Activated CD4-positive, alpha-beta T cell treated with anti-CD3 and anti-CD28 coated beads for 36 hours (primary cell): ENCODE data around the gene SLC66A1. TPM values are rescaled to one million over a fixed set of nuclear protein-coding genes. Genes with fewer than 3 reads are reported as not detected.

Experiments used
- ATAC-seq: fragments of 200-7000 bp; cut with Tn5 transposase; one replicate; pipeline ENCODE4 v1.10.0; 2021; ENCODE audit warnings: mild to moderate bottlenecking, moderate library complexity
- CTCF ChIA-PET: fragments of 350-600 bp; sonication (Branson Sonifier 250); formaldehyde crosslinking; loops from one replicate; lab custom pipeline; 2021; ENCODE audit warnings: antibody characterized with exemption; lab: Charles Lee
- POLR2A ChIA-PET: fragments of 350-600 bp; sonication (Branson Sonifier 250); formaldehyde crosslinking; loops from one replicate; lab custom pipeline; 2021; ENCODE audit warnings: antibody characterized with exemption, inconsistent platforms; lab: Charles Lee
- DNase-seq: peaks from one replicate; pipeline ENCODE4 v3.0.0-alpha.2; 2020
- H3K27ac Mint-ChIP-seq: one replicate; pipeline ENCODE4 v1.8.0; 2021; ENCODE audit warnings: mixed read lengths
- H3K27me3 Mint-ChIP-seq: one replicate; pipeline ENCODE4 v1.8.0; 2021; ENCODE audit warnings: mixed read lengths
- H3K36me3 Mint-ChIP-seq: one replicate; pipeline ENCODE4 v1.8.0; 2021; ENCODE audit warnings: low read depth, mixed read lengths
- H3K4me1 Mint-ChIP-seq: one replicate; pipeline ENCODE4 v1.8.0; 2021; ENCODE audit warnings: mixed read lengths
- H3K4me3 Mint-ChIP-seq: one replicate; pipeline ENCODE4 v1.8.0; 2021; ENCODE audit warnings: mild to moderate bottlenecking, moderate library complexity, mixed read lengths
- H3K9me3 Mint-ChIP-seq: one replicate; pipeline ENCODE4 v1.8.0; 2021; ENCODE audit warnings: low read depth, mixed read lengths
- intact Hi-C, 2 experiments: fragments of 100-400 bp; cut with DNase I in 1 of 2; cut with micrococcal nuclease in 1 of 2; formaldehyde crosslinking; loops; one replicate each; pipeline versions ENCODE4 v1.14.2 to v1.15.1; 2022 to 2024; cut with DNase I, micrococcal nuclease
- total RNA-seq, 2 experiments: library from RNA; stranded (reverse); gene quantifications; one replicate each; pipeline ENCODE4 v1.2.3, GENCODE V29; 2021

Gene SLC66A1
- total RNA-seq, 2 experiments from 2014 or later, result 5.9 to 6.5 TPM

GRCh38 chr1:19327301-19327700, 15.2 kb downstream of the SLC66A1 start:
- H3K36me3 Mint-ChIP-seq, result peaks cover 4% of the 10 kb centered on the region
- H3K27ac Mint-ChIP-seq, result no peak overlapping the region
- H3K4me3 Mint-ChIP-seq, result no peak overlapping the region
- DNase-seq, result no peak
- ATAC-seq, result no peak
- H3K4me1 Mint-ChIP-seq, result no peaks in the 10 kb centered on the region
- H3K9me3 Mint-ChIP-seq, result no peaks in the 10 kb centered on the region
- H3K27me3 Mint-ChIP-seq, result no peaks in the 10 kb centered on the region
- CTCF ChIA-PET, result no interaction called here
- POLR2A ChIA-PET, result no interaction called here
- intact Hi-C loops, result no loop called here

GRCh38 chr1:19327736-19328135, 15.6 kb downstream of the SLC66A1 start:
- peaks cover 4% of the 10 kb centered on the region for H3K36me3 Mint-ChIP-seq
- ChIA-PET POLR2A (no interaction called here), CTCF (no interaction called here)
- no peak for DNase-seq
- no peaks in the 10 kb centered on the region for H3K27me3 Mint-ChIP-seq
- ATAC-seq, result no peak
- no peak overlapping the region for H3K4me3 Mint-ChIP-seq
- intact Hi-C loops, result no loop called here
- H3K9me3 Mint-ChIP-seq, result no peaks in the 10 kb centered on the region
- no peak overlapping the region for H3K27ac Mint-ChIP-seq
- no peaks in the 10 kb centered on the region for H3K4me1 Mint-ChIP-seq

- intact Hi-C loops, result no loop called here
- ATAC-seq, result no peak
Measured at GRCh38 chr1:19328486-19328885, 16.4 kb downstream of the SLC66A1 start.

GRCh38 chr1:19329188-19329587, 17.1 kb downstream of the SLC66A1 start:
- CTCF ChIA-PET, result interaction anchor here (1.1 kb wide), 1 partner anchor 324 kb away, joined by 6 read pairs; no protein-coding TSS in a partner anchor
- Mint-ChIP-seq H3K27me3 (no peaks in the 10 kb centered on the region), H3K36me3 (peaks cover 2% of the 10 kb centered on the region), H3K4me1 (no peaks in the 10 kb centered on the region), H3K4me3 (no peak overlapping the region), H3K27ac (no peak overlapping the region), H3K9me3 (no peaks in the 10 kb centered on the region)
- intact Hi-C loops, result no loop called here
- no peak for DNase-seq
- POLR2A ChIA-PET, result no interaction called here
- ATAC-seq, result no peak

More at GRCh38 chr1:19328486-19328885, 16.4 kb downstream of the SLC66A1 start:
- ChIA-PET CTCF (no interaction called here), POLR2A (no interaction called here)
- peaks cover 2% of the 10 kb centered on the region for H3K36me3 Mint-ChIP-seq
- no peaks in the 10 kb centered on the region for H3K4me1 Mint-ChIP-seq
- no peak overlapping the region for H3K4me3 Mint-ChIP-seq
- no peaks in the 10 kb centered on the region for H3K27me3 Mint-ChIP-seq
- DNase-seq, result no peak
- no peak overlapping the region for H3K27ac Mint-ChIP-seq
- no peaks in the 10 kb centered on the region for H3K9me3 Mint-ChIP-seq

- ChIA-PET POLR2A (no interaction called here), CTCF (interaction anchor here (0.7 to 1.1 kb wide), 2 partner anchors 255 to 324 kb away, joined by 3 to 6 read pairs; no protein-coding TSS in a partner anchor)
- no peak overlapping the region for H3K27ac Mint-ChIP-seq
- ATAC-seq, result no peak
- DNase-seq, result no peak
- H3K4me1 Mint-ChIP-seq, result no peaks in the 10 kb centered on the region
- intact Hi-C loops, result no loop called here
- H3K4me3 Mint-ChIP-seq, result no peak overlapping the region
- no peaks in the 10 kb centered on the region for H3K9me3 Mint-ChIP-seq
- peaks cover 2% of the 10 kb centered on the region for H3K36me3 Mint-ChIP-seq
- no peaks in the 10 kb centered on the region for H3K27me3 Mint-ChIP-seq
Measured at GRCh38 chr1:19329611-19330010, 17.5 kb downstream of the SLC66A1 start.

GRCh38 chr1:19330449-19331135, 18.5 kb downstream of the SLC66A1 start:
- no peak overlapping the region for H3K4me3 Mint-ChIP-seq
- H3K9me3 Mint-ChIP-seq, result no peaks in the 10 kb centered on the region
- DNase-seq (no peak), ATAC-seq (no peak)
- no peaks in the 10 kb centered on the region for H3K27me3 Mint-ChIP-seq
- ChIA-PET POLR2A (no interaction called here), CTCF (interaction anchor here (0.7 to 1.1 kb wide), 4 partner anchors 11 to 404 kb away, joined by 3 to 6 read pairs (median 3); no protein-coding TSS in a partner anchor)
- no peak overlapping the region for H3K27ac Mint-ChIP-seq
- no peaks in the 10 kb centered on the region for H3K36me3 Mint-ChIP-seq
- intact Hi-C loops, result no loop called here
- peaks cover 3% of the 10 kb centered on the region for H3K4me1 Mint-ChIP-seq

- POLR2A ChIA-PET, result no interaction called here
- CTCF ChIA-PET, result interaction anchor here (0.7 to 1.1 kb wide), 2 partner anchors 10 to 405 kb away, joined by 3 read pairs; no protein-coding TSS in a partner anchor
Measured at GRCh38 chr1:19331262-19331878, 19.2 kb downstream of the SLC66A1 start.

GRCh38 chr1:19332832-19333231, 20.7 kb downstream of the SLC66A1 start:
- ATAC-seq, result no peak
- Mint-ChIP-seq H3K27me3 (no peaks in the 10 kb centered on the region), H3K27ac (no peak overlapping the region), H3K4me3 (no peak overlapping the region), H3K4me1 (peaks cover 23% of the 10 kb centered on the region), H3K36me3 (no peaks in the 10 kb centered on the region), H3K9me3 (no peaks in the 10 kb centered on the region)
- POLR2A ChIA-PET, result no interaction called here
- DNase-seq, result no peak
- CTCF ChIA-PET, result interaction anchor here (0.9 to 1.2 kb wide), 2 partner anchors 11 to 12 kb away, joined by 5 to 7 read pairs; no protein-coding TSS in a partner anchor
- intact Hi-C loops, result no loop called here

More at GRCh38 chr1:19331262-19331878, 19.2 kb downstream of the SLC66A1 start:
- H3K4me3 Mint-ChIP-seq, result no peak overlapping the region
- intact Hi-C loops, result no loop called here
- peaks cover 11% of the 10 kb centered on the region for H3K4me1 Mint-ChIP-seq
- DNase-seq (no peak), ATAC-seq (no peak)
- H3K36me3 Mint-ChIP-seq, result no peaks in the 10 kb centered on the region
- no peaks in the 10 kb centered on the region for H3K9me3 Mint-ChIP-seq
- no peak overlapping the region for H3K27ac Mint-ChIP-seq
- H3K27me3 Mint-ChIP-seq, result no peaks in the 10 kb centered on the region

GRCh38 chr1:19333587-19334354, 21.6 kb downstream of the SLC66A1 start:
- intact Hi-C loops, result no loop called here
- CTCF ChIA-PET, result interaction anchor here (0.7 to 1.2 kb wide), 3 partner anchors 10 to 328 kb away, joined by 3 to 7 read pairs (median 5); no protein-coding TSS in a partner anchor
- Mint-ChIP-seq H3K4me3 (no peak overlapping the region), H3K9me3 (no peaks in the 10 kb centered on the region), H3K36me3 (peaks cover 7% of the 10 kb centered on the region), H3K4me1 (peaks cover 25% of the 10 kb centered on the region), H3K27ac (no peak overlapping the region), H3K27me3 (no peaks in the 10 kb centered on the region)
- ATAC-seq (no peak), DNase-seq (no peak)
- POLR2A ChIA-PET, result no interaction called here

GRCh38 chr1:19336543-19336942, 24.4 kb downstream of the SLC66A1 start:
- ChIA-PET CTCF (interaction anchor here (0.6 to 1.2 kb wide), 7 partner anchors 15 to 317 kb away, joined by 3 to 7 read pairs (median 3); no protein-coding TSS in a partner anchor), POLR2A (interaction anchor here (0.7 kb wide), 1 partner anchor 27 kb away, joined by 3 read pairs; no protein-coding TSS in a partner anchor)
- peak overlapping the region; percentile 83 for H3K27ac Mint-ChIP-seq
- no peaks in the 10 kb centered on the region for H3K27me3 Mint-ChIP-seq
- H3K4me1 Mint-ChIP-seq, result peaks cover 29% of the 10 kb centered on the region
- no peak overlapping the region for H3K4me3 Mint-ChIP-seq
- H3K9me3 Mint-ChIP-seq, result no peaks in the 10 kb centered on the region
- H3K36me3 Mint-ChIP-seq, result peaks cover 23% of the 10 kb centered on the region
- DNase-seq, result peak; percentile 79
- intact Hi-C loops, result loop anchor here in 1 of 2 experiments (5.0 kb wide), 1 partner anchor 261 kb away; a partner anchor contains a TSS
- peak; percentile 92 for ATAC-seq

GRCh38 chr1:19337289-19337688, 25.2 kb downstream of the SLC66A1 start:
- ChIA-PET CTCF (interaction anchor here (0.6 to 1.1 kb wide), 4 partner anchors 16 to 314 kb away, joined by 3 to 7 read pairs (median 6); no protein-coding TSS in a partner anchor), POLR2A (no interaction called here)
- Mint-ChIP-seq H3K4me1 (peaks cover 34% of the 10 kb centered on the region), H3K4me3 (no peak overlapping the region), H3K27me3 (no peaks in the 10 kb centered on the region), H3K27ac (peak overlapping the region; percentile 51), H3K36me3 (peaks cover 28% of the 10 kb centered on the region), H3K9me3 (no peaks in the 10 kb centered on the region)
- ATAC-seq (no peak), DNase-seq (no peak)
- intact Hi-C loops, result loop anchor here in 1 of 2 experiments (5.0 kb wide), 1 partner anchor 260 kb away; a partner anchor contains a TSS
